HG03439 (cell line): ENCODE data around the gene DHX57.

ENCODE experiments used
- ATAC-seq: cut with Tn5 transposase; IDR thresholded peaks from one replicate; pipeline ENCODE4 v1.9.1; 2021; ENCODE audit warnings: mild to moderate bottlenecking, moderate library complexity; ENCODE audit not compliant: unreplicated experiment

The DHX57 gene

GRCh38 chr2:38754049-38754448 lies 121.7 kb downstream of the DHX57 start:
- ATAC-seq: no peak

GRCh38 chr2:38751596-38752410 lies 123.9 kb downstream of the DHX57 start:
- peak; percentile 5 for ATAC-seq

GRCh38 chr2:38750891-38751595 lies 124.7 kb downstream of the DHX57 start, which contains the start of gene SRSF7:
SRSF7 (minus strand) TSS chr2:38751361; CDS start chr2:38751256, 105 bp downstream.
- ATAC-seq: peak; percentile 87

- ATAC-seq: peak; percentile 27
Observed at GRCh38 chr2:38750011-38750890, 125.5 kb downstream of the DHX57 start.

GRCh38 chr2:38748943-38749804 lies 126.6 kb downstream of the DHX57 start:
- ATAC-seq: no peak

- no peak for ATAC-seq
Observed at GRCh38 chr2:38748391-38748790, 127.3 kb downstream of the DHX57 start.

- no peak for ATAC-seq
Observed at GRCh38 chr2:38747819-38748218, 127.9 kb downstream of the DHX57 start.
